Right atrium auricular region (tissue), 2 donors: ENCODE results near the gene PIK3CD. TPM values are rescaled to one million over a fixed set of nuclear protein-coding genes. Genes with fewer than 3 reads are reported as not detected.

Source experiments
- DNase-seq: peaks from one replicate; pipeline ENCODE4 v3.0.0-alpha.2; 2019; ENCODE audit warnings: low spot score
- H3K27ac ChIP-seq, 2 donors: fragments of 200-600 bp; sonication (generic); 1 replicate in 1 of 2; 2 replicates in 1 of 2; pipeline ENCODE4 v1.5.1; 2016 to 2019
- H3K27me3 ChIP-seq, 2 donors: fragments of 200-600 bp; sonication (generic); one replicate each; pipeline versions ENCODE4 v1.5.1 to v1.6.0; 2017 to 2019
- H3K36me3 ChIP-seq: fragments of 200-600 bp; sonication (generic); one replicate; pipeline ENCODE4 v1.5.1; 2016
- H3K4me1 ChIP-seq, 2 donors: fragments of 200-600 bp; sonication (generic); one replicate each; pipeline versions ENCODE4 v1.5.1 to v1.6.0; 2017 to 2019
- H3K4me3 ChIP-seq, 2 donors: fragments of 200-600 bp; sonication (generic); 1 replicate in 1 of 2; 2 replicates in 1 of 2; pipeline ENCODE4 v1.5.1; 2017 to 2019; ENCODE audit warnings: mild to moderate bottlenecking in 1 of 2, moderate library complexity in 1 of 2
- H3K9me3 ChIP-seq, 2 donors: fragments of 200-600 bp; sonication (generic); one replicate each; pipeline ENCODE4 v1.5.1; 2019
- total RNA-seq, 2 donors: library from RNA; depleted of rRNA; stranded (reverse); fragments of >200 nt; gene quantifications; one replicate each; pipeline ENCODE4 v1.1.0, GENCODE V29; 2016
- TF ChIP-seq, protein P1 (sequence below), 2 donors: fragments of 200-600 bp; sonication (generic); IDR thresholded peaks; one replicate each; pipeline ENCODE4 v1.5.1; 2019; ENCODE audit warnings: antibody characterized with exemption in 2 of 2

The PIK3CD gene
- total RNA-seq, 2 donors from 2014 or later = 4.7 to 7.4 TPM

DNA sequence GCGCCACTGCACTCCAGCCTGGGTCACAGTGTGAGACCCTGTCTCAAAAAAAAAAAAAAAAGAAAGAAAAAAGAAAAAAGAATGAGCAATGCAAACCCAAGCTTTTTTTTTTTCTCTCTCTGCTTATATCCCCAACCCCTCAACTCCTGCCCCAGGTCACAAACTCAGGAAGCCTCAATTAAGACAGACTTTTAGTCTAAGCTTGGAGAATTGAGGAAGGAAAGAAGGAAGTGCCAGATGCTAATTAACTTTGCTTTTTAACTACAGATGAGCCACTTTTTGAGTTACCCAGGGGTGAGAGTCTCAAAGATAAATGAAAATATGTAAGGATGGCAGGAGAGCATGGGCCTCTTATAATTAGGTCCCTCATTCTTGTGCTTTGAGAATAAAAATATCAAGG lies 33.3 kb downstream of the PIK3CD start:
- H3K27ac ChIP-seq = no peak overlapping the region
- H3K36me3 ChIP-seq = no peaks in the 10 kb centered on the region
- no peaks in the 10 kb centered on the region for H3K9me3 ChIP-seq
- no peaks in the 10 kb centered on the region for H3K27me3 ChIP-seq
- TF ChIP-seq, protein P1, sequence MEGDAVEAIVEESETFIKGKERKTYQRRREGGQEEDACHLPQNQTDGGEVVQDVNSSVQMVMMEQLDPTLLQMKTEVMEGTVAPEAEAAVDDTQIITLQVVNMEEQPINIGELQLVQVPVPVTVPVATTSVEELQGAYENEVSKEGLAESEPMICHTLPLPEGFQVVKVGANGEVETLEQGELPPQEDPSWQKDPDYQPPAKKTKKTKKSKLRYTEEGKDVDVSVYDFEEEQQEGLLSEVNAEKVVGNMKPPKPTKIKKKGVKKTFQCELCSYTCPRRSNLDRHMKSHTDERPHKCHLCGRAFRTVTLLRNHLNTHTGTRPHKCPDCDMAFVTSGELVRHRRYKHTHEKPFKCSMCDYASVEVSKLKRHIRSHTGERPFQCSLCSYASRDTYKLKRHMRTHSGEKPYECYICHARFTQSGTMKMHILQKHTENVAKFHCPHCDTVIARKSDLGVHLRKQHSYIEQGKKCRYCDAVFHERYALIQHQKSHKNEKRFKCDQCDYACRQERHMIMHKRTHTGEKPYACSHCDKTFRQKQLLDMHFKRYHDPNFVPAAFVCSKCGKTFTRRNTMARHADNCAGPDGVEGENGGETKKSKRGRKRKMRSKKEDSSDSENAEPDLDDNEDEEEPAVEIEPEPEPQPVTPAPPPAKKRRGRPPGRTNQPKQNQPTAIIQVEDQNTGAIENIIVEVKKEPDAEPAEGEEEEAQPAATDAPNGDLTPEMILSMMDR (IDR thresholded peaks at IDR 0.05) = no peak
- H3K4me1 ChIP-seq = peaks cover 0 to 27% of the 10 kb centered on the region in 2 donors
- no peak overlapping the region for H3K4me3 ChIP-seq
- no peak for DNase-seq

DNA sequence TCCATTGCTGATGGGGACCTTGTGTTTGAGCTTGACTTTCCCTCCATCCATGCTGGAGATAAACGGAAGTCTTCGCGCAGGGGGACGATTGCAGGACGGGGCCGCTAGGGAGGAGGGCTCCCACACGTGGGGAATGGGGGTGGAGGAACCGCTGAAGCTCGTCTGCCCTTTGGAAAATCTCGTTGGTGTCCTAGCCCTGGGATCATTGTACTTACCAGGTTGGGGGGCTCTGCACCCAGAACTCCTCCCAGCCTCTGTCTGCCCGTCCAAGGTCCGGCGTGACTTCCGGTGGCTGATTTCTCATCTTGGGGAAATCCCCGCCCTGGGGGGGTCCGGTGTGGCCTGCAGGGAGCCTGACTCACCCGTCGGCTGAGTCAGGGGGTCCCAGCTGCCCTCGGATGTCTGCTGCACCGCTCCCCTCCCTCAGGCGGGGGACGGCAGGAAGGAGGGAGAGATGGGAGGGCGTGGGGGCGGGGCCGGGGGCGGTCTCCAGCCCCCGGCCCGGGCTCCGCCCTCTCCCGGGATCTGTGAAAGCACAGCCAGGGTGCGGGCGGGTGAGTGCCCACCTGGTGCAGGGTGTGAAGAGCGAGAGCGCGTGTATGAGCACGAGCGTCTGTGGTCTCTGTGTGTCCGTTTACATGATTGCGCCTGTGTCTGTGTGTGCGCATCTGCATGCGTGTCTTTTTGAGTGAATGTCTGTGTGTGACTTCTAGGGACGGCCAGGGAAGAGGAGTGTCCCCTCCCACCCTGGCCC lies 35.8 kb downstream of the PIK3CD start:
- H3K4me1 ChIP-seq = peaks cover 0 to 39% of the 10 kb centered on the region in 2 donors
- H3K27ac ChIP-seq = peak overlapping the region; percentile 46 to 58
- H3K4me3 ChIP-seq = peak overlapping the region; percentile 47 to 59
- H3K27me3 ChIP-seq = no peaks in the 10 kb centered on the region
- TF ChIP-seq, protein P1 (IDR thresholded peaks at IDR 0.05) = no peak
- peak; percentile 61 for DNase-seq
- no peaks in the 10 kb centered on the region for H3K9me3 ChIP-seq
- no peaks in the 10 kb centered on the region for H3K36me3 ChIP-seq

DNA sequence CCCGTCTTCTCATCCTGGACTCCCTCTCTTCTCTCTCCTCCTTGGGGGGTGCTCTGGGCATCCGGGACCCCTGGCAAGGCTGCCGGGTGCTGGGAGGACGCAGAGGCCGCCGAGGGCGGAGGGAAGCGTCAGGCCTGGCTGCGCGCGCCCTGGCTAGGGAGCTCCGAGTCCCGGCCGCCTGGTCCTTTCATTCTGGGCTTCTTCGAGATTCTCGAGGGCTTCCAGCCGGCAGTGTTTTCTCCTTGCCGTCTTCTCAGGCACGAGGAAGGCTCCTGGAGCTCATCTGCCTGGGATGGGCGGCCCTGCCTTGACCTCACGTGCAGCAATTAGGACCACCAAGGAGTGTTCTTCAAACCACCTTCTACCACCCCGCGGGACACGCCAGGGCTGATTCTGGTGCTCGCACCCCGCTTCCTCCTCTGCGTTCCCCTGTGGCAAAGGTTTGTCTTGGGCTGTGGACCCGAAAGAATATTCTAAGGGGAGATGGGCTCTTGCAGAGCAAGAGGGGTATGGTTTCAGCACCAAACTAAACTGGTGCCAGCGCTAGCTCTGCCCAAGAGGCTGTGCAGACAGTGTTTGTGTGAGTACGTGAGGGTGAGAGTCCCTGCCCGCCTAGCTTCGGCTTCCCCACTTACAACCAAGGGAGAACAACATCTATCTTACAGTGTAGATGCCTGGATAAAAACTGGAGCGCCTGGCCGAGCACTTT lies 36.5 kb downstream of the PIK3CD start:
- TF ChIP-seq, protein P1 (IDR thresholded peaks at IDR 0.05) = no peak
- Histone ChIP-seq H3K36me3 (no peaks in the 10 kb centered on the region), H3K9me3 (no peaks in the 10 kb centered on the region), H3K27me3 (no peaks in the 10 kb centered on the region), H3K4me3 (peak overlapping the region; percentile 47 to 59), H3K4me1 (peaks cover 0 to 39% of the 10 kb centered on the region in 2 donors), H3K27ac (peak overlapping the region in 1 of 2 donors; percentile 46)
- no peak for DNase-seq

DNA sequence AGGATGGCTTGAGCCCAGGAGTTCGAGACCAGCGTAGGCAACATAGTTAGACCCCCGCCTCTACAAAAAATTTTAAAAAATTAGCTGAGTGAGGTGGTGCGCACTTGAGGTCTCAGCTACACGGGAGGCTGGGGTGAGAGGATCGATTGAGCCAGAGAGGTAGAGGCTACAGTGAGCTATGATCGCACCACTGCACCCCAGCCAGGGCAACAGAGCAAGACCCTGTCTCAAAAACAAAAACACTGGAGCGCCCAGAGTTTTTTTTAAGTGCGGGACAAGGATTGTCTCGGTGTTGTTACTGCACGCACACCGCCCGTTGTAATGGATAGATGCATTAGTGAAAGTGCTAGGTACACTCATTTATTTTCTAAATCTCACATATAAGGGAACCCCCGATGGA lies 37.1 kb downstream of the PIK3CD start:
- no peaks in the 10 kb centered on the region for H3K27me3 ChIP-seq
- H3K27ac ChIP-seq = no peak overlapping the region
- DNase-seq = no peak
- no peaks in the 10 kb centered on the region for H3K9me3 ChIP-seq
- H3K4me1 ChIP-seq = peaks cover 0 to 39% of the 10 kb centered on the region in 2 donors
- H3K36me3 ChIP-seq = no peaks in the 10 kb centered on the region
- TF ChIP-seq, protein P1 (IDR thresholded peaks at IDR 0.05) = no peak
- peak overlapping the region; percentile 59 to 77 for H3K4me3 ChIP-seq

DNA sequence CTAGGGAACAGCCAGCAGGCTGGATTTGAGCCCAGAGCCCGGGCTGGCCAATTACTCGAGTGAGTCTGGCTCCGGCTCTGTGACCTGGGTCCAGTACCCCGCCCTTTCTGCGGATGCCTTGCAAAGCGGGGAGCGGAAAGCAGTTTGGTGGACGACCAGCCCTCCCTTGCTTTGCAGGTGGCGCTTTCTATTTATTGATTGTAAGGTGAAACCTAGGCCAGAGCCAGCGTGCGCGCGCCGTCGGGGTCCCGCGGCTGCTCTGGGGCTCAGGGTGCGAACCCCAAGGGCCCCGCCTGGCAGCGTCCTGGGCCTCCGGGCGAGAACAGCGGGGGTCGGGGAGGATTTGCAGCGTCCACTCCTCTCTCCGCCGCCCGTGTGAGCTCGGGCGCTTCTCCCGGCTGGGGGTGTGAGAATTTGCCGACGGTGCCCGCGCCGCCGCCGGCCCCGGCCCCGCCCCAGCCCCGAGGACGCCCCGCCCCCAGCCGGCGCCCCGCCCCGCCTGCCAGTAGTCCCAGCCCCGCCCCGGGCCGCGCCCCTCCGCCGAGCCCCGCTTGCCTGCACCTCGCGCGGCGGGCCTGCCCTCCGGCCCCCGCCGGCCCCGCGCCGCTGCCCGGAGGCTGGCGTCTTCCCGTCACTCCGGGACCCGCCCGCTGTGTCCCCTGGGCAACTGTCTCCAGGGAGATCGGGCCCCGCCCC lies 37.6 kb downstream of the PIK3CD start:
- no peaks in the 10 kb centered on the region for H3K9me3 ChIP-seq
- H3K4me3 ChIP-seq = peak overlapping the region; percentile 68 to 77
- no peaks in the 10 kb centered on the region for H3K36me3 ChIP-seq
- peaks cover 0 to 39% of the 10 kb centered on the region in 2 donors for H3K4me1 ChIP-seq
- H3K27ac ChIP-seq = peak overlapping the region; percentile 14 to 75
- H3K27me3 ChIP-seq = no peaks in the 10 kb centered on the region
- DNase-seq = peak; percentile 65
- TF ChIP-seq, protein P1 (IDR thresholded peaks at IDR 0.05) = no peak
